ENCODE data around the gene PRSS38.

Gene PRSS38

GRCh38 chr1:227885135-227885647 is 69.7 kb downstream of the PRSS38 start:
- no peak for DNase-seq (ENCODE audit: low read depth in 2 of 2)

DNA sequence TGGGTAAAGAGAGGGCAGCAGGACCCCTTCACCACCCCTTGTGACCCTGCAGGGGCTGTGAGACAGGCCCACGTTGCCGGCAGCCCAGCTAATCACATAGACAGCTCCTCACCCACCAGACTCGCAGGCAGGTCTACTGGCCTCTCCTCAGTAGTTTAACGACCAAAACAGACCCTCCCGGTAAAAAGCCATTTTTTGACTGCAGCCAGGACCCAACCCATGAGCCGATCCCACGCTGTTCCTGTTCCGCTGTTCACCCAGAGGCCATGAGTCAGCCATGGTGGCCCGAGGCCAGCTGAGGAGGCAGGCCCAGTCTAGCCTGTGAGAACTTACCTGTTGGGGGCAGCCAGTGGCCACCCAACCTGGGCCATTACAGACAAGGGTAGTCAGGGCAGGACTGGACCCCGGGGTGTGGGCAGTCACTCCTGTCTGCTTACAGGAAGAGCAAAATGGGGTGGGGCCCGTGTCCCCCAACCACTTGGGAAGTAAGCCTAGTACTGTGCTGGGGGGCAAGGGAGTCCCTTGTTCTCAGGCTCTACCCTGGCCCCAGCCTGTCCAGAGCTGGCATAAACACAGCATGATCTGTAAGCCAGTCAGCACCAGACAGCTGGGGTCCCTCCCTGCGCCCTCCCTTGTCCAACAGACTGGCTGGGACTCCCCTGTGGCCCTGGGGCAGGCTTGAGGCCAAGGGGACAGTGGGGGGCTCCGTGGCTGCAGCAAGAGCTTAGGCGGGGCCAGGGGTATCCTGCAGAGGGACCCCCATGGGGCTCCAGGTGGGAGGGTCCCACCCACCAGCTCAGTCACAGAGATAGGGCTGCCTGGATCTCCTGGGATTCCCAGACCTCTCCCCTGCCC is 70.4 kb downstream of the PRSS38 start:
- no peak for DNase-seq (ENCODE audit: low read depth in 2 of 2)

DNA sequence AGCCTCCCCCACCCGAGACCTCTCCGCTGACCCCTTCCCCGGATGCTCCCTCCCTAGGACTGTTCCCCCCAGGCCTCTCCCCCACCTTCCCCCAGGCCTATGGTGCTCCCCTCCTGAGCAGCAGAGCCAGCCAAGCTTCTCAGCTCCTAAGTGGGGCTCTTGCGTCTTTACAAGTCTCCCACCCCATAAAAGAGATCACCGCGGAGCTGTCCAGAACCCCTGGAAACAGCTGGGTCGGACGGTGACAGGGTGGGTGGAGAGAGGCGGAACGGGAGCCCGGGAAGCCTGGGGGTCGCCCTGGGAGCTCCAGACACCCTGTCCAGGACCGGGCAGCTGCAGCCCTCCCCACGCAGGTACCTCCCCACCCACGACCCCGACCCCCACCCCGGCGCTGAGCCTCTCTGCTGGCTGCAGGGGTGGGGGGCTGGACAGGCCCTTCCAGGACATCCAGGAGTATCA is 71.1 kb downstream of the PRSS38 start:
- no peak for DNase-seq (ENCODE audit: low read depth in 2 of 2)

DNA sequence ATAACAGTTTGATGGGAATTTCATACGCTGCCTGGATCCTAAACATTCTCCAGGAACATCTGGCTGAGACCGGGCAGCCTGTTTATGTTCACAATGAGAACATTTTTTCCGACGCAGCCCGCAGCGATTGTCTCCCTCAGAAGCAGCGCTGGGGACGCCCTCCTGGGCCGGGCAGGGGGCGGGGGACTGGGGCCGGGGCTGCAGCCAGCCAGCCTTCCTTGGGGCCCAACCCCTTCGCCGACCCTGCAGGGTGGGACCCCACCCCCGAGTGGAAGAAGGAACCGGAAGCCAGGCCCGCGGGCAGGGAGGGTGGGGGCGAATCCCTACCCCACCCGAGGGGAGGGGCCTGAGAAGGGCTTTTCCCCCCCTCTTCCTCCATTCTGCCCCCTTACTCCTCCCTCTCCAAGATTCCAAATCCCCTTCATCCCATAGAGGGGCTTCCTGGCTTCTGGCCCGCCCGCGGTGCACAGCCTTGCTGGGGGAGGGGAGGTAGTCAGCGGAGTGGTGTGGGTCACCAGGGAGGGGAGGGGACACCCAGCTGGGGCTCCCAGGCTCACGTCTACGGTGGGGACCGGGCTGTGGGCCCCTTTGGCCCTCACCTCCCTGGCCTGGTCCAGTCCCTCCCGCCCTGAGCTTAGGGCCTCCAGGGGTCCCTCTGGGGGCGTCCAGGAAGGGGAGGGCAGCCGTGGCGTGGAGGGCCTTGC is 71.7 kb downstream of the PRSS38 start:
- no peak for DNase-seq (ENCODE audit: low read depth in 2 of 2)

GRCh38 chr1:227887697-227888403 is 72.4 kb downstream of the PRSS38 start:
- no peak for DNase-seq (ENCODE audit: low read depth in 2 of 2)

GRCh38 chr1:227888404-227889046 is 73.0 kb downstream of the PRSS38 start:
- no peak for DNase-seq (ENCODE audit: low read depth in 2 of 2)

DNA sequence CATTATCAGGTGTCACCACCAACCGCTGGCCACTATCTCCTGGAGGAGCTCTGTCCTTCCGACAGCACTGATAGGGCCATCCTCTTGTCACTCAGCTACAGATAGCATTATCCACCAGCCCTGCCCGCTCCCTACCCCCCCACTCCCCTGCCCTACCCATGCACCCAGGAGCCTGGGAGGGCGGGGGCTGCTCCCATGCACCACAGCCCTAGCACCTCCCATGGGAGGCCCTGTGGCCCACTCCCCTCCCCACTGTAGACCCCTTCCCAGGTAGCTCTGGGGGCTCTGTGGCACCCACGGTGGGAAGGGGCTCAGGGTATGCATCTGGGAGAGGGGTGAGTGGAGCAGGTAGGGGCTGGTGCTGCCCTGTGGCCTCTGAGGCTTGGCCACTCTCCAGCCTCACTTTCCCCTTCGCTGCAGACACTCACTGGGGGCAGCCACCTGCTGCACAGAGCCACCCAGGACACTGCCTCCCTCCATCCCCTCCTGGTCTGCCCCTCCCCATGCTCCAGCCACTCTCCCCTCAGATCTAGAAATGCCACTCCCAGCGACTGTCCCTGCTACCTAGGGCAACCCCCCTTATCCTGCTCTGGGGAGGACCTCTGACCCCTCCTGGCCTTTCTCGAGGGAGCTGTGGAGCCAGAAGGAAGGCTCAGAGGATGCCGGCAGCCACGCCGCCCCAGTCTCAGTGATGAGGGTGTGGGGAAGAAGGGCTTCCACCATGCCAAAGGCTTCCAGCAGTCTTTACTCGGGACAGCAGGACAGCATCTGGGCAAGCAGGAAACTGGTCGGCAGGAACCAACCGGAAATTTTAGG is 73.8 kb downstream of the PRSS38 start:
- no peak for DNase-seq (ENCODE audit: low read depth in 2 of 2)

DNA sequence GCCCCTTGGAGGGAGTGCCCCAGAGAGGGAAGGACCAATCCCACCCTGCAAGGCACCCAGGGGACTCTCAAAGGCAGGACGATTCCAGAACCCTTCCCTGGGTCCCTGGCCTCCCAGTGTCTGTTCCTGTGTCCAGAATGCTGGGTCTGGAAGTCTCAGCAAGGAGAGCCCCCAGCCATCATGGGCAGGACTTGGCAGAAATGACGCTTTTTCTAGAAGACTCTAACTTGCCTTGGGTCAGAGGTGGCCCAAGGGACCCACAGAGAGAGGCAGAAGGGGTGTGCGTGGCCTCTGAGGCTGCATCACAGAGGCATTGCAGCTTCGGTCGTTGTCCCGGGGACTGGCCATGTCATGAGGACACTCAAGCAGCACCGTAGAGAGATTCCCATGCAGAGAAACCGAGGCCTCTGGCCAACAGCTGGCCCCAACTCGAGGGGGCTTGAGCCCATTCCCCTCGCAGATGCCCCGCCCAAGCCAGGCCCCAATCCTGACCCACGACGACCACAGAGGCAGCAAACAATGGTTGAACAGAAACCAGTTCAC is 74.5 kb downstream of the PRSS38 start:
- no peak for DNase-seq (ENCODE audit: low read depth in 2 of 2)

- no peak for DNase-seq (ENCODE audit: low read depth in 2 of 2)
Observed at GRCh38 chr1:227890451-227891222, 75.2 kb downstream of the PRSS38 start.

GRCh38 chr1:227891223-227891954 is 75.9 kb downstream of the PRSS38 start:
- no peak for DNase-seq (ENCODE audit: low read depth in 2 of 2)

GRCh38 chr1:227891955-227892488 is 76.5 kb downstream of the PRSS38 start:
- no peak for DNase-seq (ENCODE audit: low read depth in 2 of 2)

DNA sequence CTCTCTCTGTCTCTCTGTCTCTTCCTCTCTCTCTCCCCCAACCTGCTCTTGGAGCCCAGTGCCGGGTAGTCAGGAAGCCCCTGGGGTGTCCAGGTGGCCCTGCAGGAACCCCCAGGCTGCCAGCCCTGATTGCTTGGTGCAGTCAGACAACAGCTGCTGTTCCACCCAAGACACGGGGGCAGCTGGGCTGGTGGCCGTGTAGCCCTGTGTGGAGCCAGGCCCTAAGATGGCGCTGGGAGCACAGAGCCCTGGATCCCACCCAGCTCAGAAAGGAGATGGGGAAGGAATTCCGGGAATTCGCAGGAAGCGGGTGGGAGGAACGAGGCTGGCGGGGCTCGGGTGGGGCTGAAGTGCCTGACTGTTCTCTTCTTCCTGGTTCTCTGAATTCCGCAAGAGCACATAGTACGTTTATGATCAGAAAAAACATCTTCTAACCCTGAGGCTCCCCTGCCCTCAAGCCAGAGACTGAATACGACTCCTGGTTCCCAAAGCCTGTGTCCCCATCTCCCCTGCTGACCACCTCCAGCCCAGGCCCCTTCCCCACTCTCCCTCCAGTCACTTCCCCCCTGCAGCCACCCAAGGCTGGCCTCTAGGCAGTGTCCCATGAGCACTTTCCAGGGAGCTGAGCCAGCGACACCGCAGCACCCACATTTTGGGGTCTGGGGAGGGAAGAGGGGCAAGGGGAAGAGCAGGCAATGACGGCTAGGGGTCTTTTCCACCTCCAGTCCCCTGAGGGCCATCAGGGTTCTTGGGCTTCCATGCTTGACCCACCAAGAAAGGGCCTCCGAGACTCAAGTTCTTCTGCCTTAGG is 77.2 kb downstream of the PRSS38 start:
- no peak for DNase-seq (ENCODE audit: low read depth in 2 of 2)

DNA sequence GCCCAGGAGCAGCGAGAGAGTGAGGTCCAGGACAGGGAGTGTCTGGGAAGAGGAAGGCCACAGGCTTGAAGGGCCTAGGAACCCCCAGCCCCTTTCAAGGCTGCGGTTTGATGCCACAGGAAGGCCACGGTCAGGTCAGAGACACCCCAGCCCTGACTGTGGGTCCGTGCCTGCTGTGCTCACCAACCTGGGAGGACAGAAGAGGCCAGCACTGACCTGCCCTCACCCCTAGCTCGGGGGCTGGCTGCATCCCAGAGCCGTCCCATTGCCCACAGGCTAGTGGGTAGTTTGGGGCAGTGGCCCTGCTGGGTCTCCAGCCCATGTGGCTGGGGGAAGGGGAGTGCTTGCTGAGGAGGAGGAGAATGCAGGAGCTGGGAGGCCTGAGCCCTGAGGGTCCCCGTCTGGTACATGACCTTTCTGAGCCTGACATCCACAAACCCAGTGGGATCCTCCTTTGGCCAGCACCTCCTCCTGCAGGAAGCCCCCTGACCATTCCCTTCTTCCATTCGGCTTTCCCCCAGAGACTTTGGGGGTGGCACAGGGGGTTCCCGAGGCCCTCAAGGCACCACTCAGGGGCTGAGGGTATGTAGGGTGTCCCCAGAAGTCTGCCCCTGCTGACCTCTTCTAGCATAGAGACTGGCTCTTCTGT is 77.9 kb downstream of the PRSS38 start:
- DNase-seq (ENCODE audit: low read depth in 2 of 2), result no peak

GRCh38 chr1:227893949-227894721 is 78.7 kb downstream of the PRSS38 start:
- no peak for DNase-seq (ENCODE audit: low read depth in 2 of 2)

DNA sequence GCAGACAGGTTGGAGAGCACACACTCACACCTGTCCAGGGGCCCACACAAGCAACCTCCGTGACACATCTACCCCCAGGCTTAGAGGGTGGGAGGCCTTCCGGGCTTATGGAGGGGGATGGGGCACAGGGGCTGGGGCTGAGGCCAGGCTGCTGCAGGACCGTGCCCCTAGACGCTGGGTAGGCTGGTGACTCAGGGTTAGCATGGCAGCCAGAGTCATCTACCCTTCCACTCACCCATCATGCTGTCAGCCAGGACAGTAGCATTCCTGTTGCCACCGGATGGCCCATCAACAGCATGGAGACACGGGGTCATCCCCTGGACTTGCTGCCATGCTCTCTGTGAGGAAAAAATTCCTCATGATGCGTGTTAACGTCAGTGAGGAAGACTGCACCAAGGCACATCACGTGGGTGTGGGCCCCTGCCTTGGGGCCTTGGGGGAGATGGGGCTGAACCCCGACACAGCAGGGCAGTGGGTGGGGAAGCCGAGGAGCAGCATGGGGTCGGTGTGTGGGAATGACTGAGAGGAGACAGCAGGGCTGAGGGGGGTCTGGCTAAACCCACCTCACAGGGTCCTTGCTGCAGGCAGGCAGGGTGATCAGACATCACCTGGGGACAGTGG is 79.5 kb downstream of the PRSS38 start:
- no peak for DNase-seq (ENCODE audit: low read depth in 2 of 2)

All from stimulated activated CD8-positive, alpha-beta memory T cell treated with anti-CD3 and anti-CD28 coated beads, Interleukin-15, amount 100 ng/mL, for 48 hours (primary cell).